GM21447 (cell line): ENCODE measurements around the gene UAP1L1.
A peak's percentile ranks its signal among the peaks of the same experiment; 100 is the strongest.

Experiments
- ATAC-seq: cut with Tn5 transposase; IDR thresholded peaks from one replicate; pipeline ENCODE4 v1.9.1; 2021; ENCODE audit not compliant: unreplicated experiment

The UAP1L1 gene

DNA sequence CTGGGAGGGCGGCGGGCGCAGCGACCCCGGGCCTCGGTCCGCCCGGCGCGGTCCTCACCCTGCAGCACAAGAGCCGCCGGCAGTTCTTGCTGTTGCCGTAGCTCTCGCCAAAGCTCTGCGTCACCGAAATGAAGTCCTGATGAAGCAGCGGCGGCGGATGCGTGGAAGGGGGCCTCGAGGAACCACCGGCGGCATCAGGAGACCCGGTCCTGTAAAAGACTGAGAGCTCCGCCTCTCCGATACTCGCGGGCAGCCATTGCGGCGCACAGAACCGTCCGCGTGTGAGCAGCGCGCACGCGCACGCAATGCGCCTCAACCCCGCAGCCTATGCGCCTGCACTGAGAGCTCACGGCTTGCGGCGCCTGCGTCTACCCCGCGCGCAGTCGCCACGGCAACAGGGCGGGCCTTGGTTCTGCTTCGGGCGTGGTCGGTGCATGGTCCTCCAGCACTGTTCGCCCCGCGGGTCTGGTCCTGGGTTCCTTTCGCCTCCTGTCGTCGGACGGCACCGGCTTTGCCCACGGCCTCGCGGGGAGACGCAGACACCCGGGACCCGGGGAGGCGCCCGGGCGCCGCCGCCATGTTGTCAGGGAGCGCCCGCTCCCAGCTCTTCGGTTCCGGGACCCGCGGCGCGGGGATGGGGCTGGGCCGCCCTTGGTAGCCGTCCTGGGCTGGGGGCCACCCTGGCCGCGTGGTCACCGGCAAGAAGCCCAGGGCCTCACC is 52.3 kb downstream of the UAP1L1 start:
- peak; percentile 69 for ATAC-seq

DNA sequence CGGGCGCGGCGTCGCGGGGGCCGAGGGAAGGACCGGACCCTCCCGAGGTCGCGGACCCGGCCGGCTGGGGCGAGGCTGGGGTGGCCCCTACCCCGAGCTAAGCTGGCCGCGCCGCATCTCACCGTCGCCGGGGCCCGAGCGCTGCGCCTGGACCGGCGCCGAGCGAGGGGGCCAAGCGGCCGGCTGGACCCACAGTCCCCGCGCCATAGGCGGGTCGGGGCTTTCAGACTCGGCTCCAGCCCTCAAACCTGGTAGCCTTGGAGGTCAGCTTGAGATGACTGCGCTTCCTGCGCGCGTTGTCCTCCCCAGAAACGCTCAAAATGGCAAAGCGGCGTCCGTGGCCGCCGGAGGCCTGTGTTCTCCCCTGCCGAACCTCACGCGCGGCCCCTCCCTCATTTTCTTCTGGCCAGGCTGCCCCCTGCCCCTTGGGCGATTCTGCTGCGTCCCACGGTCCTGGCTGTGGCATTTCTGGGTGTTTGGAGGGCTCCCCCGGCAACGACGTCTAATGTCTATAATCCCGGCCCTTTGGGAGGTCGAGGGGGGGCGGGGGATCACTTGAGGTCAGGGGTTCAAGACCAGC is 52.9 kb downstream of the UAP1L1 start:
- ATAC-seq = peak; percentile 5
